A673 (cell line): Measurements from ENCODE around the gene SND1.

ENCODE experiments used
- CTCF ChIP-seq: fragments of 300-800, 200-600 bp; sonication (generic); conservative IDR thresholded peaks from 2 replicates; pipeline ENCODE4 v1.5.1; 2017; ENCODE audit warnings: low read depth, mild to moderate bottlenecking, antibody characterized with exemption, low read length, moderate library complexity, mixed read lengths
- EZH2 ChIP-seq: fragments of 200-600 bp; sonication (generic); IDR thresholded peaks from 2 replicates; pipeline ENCODE4 v1.6.1; 2017; ENCODE audit warnings: borderline replicate concordance, low read depth, mild to moderate bottlenecking, mixed read lengths, antibody characterized with exemption, low read length; ENCODE audit not compliant: poor library complexity, severe bottlenecking

GRCh38 chr7:128084896-128085608 is 433.1 kb downstream of the SND1 start:
- TF ChIP-seq CTCF (no peak), EZH2 (no peak)
